SK-N-SH treated with all-trans-retinoic acid at 6 μM for 48 hours (cell line): ENCODE results near the gene BABAM2.

Experiments
- ATAC-seq: fragments of 200-7000 bp; cut with Tn5 transposase; 3 replicates; pipeline ENCODE4 v1.9.1; 2020; ENCODE audit warnings: mild to moderate bottlenecking, moderate library complexity
- ARNTL ChIP-seq: fragments of 450-650 bp; formaldehyde crosslinking; IDR thresholded peaks from 2 replicates; pipeline ENCODE4 v1.5.0; 2020; ENCODE audit warnings: low read depth, mild to moderate bottlenecking, moderate library complexity, borderline replicate concordance
- BACH2 ChIP-seq: fragments of 250-450 bp; sonication (Bioruptor Pico); IDR thresholded peaks from 2 replicates; pipeline ENCODE4 v1.9.0; 2021; ENCODE audit warnings: mild to moderate bottlenecking, borderline replicate concordance
- CSDC2 ChIP-seq: fragments of 250-450 bp; sonication (Bioruptor Pico); IDR thresholded peaks from 2 replicates; pipeline ENCODE4 v1.5.0; 2020; ENCODE audit warnings: mild to moderate bottlenecking, moderate library complexity
- CSRNP3 ChIP-seq: fragments of 250-450 bp; sonication (Bioruptor Pico); IDR thresholded peaks from 2 replicates; pipeline ENCODE4 v1.5.1; 2021; ENCODE audit warnings: mild to moderate bottlenecking, moderate library complexity
- ESRRG ChIP-seq: fragments of 250-450 bp; sonication (Bioruptor Pico); IDR thresholded peaks from 2 replicates; pipeline ENCODE4 v1.6.1; 2021; ENCODE audit warnings: mild to moderate bottlenecking
- GLIS3 ChIP-seq: fragments of 250-450 bp; sonication (Bioruptor Pico); IDR thresholded peaks from 2 replicates; pipeline ENCODE4 v1.5.0; 2020; ENCODE audit warnings: mild to moderate bottlenecking, moderate library complexity
- ISL1 ChIP-seq: fragments of 250-450 bp; sonication (Bioruptor Pico); IDR thresholded peaks from 2 replicates; pipeline ENCODE4 v2.1.2; 2022; ENCODE audit warnings: mild to moderate bottlenecking, moderate library complexity
- OSR1 ChIP-seq: fragments of 250-450 bp; sonication (Bioruptor Pico); IDR thresholded peaks from 2 replicates; pipeline ENCODE4 v1.8.0; 2022; ENCODE audit warnings: moderate library complexity, mild to moderate bottlenecking, inconsistent platforms
- PATZ1 ChIP-seq: fragments of 250-450 bp; sonication (Bioruptor Pico); IDR thresholded peaks from 2 replicates; pipeline ENCODE4 v1.8.0; 2020; ENCODE audit warnings: mild to moderate bottlenecking, moderate library complexity, borderline replicate concordance
- PPARA ChIP-seq: fragments of 250-450 bp; sonication (Bioruptor Pico); IDR thresholded peaks from 2 replicates; pipeline ENCODE4 v1.5.0; 2020; ENCODE audit warnings: mild to moderate bottlenecking, borderline replicate concordance
- RARB ChIP-seq: fragments of 250-450 bp; sonication (Bioruptor Pico); IDR thresholded peaks from 2 replicates; pipeline ENCODE4 v1.8.0; 2021; ENCODE audit warnings: mild to moderate bottlenecking, moderate library complexity
- SNAI2 ChIP-seq: fragments of 250-450 bp; sonication (Bioruptor Pico); IDR thresholded peaks from 2 replicates; pipeline ENCODE4 v1.5.0; 2020; ENCODE audit warnings: mild to moderate bottlenecking, moderate library complexity
- TCF4 ChIP-seq: fragments of 250-450 bp; sonication (Bioruptor Pico); IDR thresholded peaks from 2 replicates; pipeline ENCODE4 v1.8.0; 2021; ENCODE audit warnings: mild to moderate bottlenecking, moderate library complexity, borderline replicate concordance
- TOX ChIP-seq: fragments of 250-450 bp; sonication (Bioruptor Pico); IDR thresholded peaks from 2 replicates; pipeline ENCODE4 v1.8.0; 2021; ENCODE audit warnings: mild to moderate bottlenecking, moderate library complexity, borderline replicate concordance
- ZC3H10 ChIP-seq: fragments of 250-450 bp; sonication (Bioruptor Pico); IDR thresholded peaks from 2 replicates; pipeline ENCODE4 v1.5.1; 2021; ENCODE audit warnings: mild to moderate bottlenecking, moderate library complexity
- ZFP3 ChIP-seq: fragments of 250-450 bp; sonication (Bioruptor Pico); IDR thresholded peaks from 2 replicates; pipeline ENCODE4 v1.5.0; 2020; ENCODE audit warnings: mild to moderate bottlenecking, moderate library complexity
- ZNF565 ChIP-seq: fragments of 450-650 bp; formaldehyde crosslinking; conservative IDR thresholded peaks from 2 replicates; pipeline ENCODE4 v1.5.0; 2020; ENCODE audit warnings: low read depth, mild to moderate bottlenecking, moderate library complexity
- ZNF70 ChIP-seq: fragments of 450-650 bp; formaldehyde crosslinking; IDR thresholded peaks from 2 replicates; pipeline ENCODE4 v1.5.0; 2020; ENCODE audit warnings: mild to moderate bottlenecking, moderate library complexity
- ZNF8 ChIP-seq: fragments of 450-650 bp; formaldehyde crosslinking; IDR thresholded peaks from 2 replicates; pipeline ENCODE4 v1.5.0; 2020; ENCODE audit warnings: mild to moderate bottlenecking, moderate library complexity
- TF ChIP-seq, protein P1 (sequence below): fragments of 250-450 bp; sonication (Bioruptor Pico); IDR thresholded peaks from 2 replicates; pipeline ENCODE4 v1.5.1; 2020; ENCODE audit warnings: low read depth, mild to moderate bottlenecking, moderate library complexity
- TF ChIP-seq, protein P2 (sequence below): fragments of 250-450 bp; sonication (Bioruptor Pico); IDR thresholded peaks from 2 replicates; pipeline ENCODE4 v1.8.0; 2021; ENCODE audit warnings: low read depth, mild to moderate bottlenecking, moderate library complexity, borderline replicate concordance

The BABAM2 gene

DNA sequence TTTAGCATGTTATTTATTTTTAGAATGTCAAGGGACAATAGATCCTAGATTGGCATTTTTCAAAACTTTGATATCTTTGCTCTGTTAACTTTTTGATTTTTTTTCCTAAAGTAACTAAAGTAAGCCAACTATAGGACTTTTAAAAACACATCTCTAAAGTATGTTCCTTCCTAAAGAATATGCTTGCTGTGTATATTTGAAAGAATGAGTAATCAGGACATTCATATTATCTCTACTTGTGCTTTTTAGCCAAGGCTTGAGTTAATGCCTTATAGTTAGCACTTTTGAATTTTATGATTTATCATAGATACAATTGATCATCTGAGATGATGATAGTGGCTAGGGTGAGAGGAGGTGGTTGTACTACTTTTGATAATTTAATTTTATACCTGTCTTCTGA lies 93.6 kb downstream of the BABAM2 start:
- no peak for ATAC-seq

GRCh38 chr2:27988306-27988705 lies 97.8 kb downstream of the BABAM2 start:
- no peak for ATAC-seq
- TF ChIP-seq ARNTL (CRISPR knock-in tag) = no peak
- no peak for TF ChIP-seq ZC3H10
- no peak for TF ChIP-seq OSR1
- TF ChIP-seq GLIS3 (CRISPR knock-in tag) = no peak

More for the DNA sequence above, 93.6 kb downstream of the BABAM2 start:
- TF ChIP-seq BACH2 (CRISPR knock-in tag) (no peak), PATZ1 (CRISPR knock-in tag) (no peak), RARB (CRISPR knock-in tag) (no peak), ZNF8 (CRISPR knock-in tag) (no peak), ESRRG (CRISPR knock-in tag) (no peak), ZFP3 (CRISPR knock-in tag) (no peak), ZC3H10 (no peak)

- no peak for ATAC-seq
- TF ChIP-seq CSRNP3 (CRISPR knock-in tag) (no peak), BACH2 (CRISPR knock-in tag) (no peak), CSDC2 (CRISPR knock-in tag) (no peak), ZNF70 (CRISPR knock-in tag) (no peak), TOX (CRISPR knock-in tag) (no peak), ARNTL (CRISPR knock-in tag) (no peak)
- TF ChIP-seq, protein P1, sequence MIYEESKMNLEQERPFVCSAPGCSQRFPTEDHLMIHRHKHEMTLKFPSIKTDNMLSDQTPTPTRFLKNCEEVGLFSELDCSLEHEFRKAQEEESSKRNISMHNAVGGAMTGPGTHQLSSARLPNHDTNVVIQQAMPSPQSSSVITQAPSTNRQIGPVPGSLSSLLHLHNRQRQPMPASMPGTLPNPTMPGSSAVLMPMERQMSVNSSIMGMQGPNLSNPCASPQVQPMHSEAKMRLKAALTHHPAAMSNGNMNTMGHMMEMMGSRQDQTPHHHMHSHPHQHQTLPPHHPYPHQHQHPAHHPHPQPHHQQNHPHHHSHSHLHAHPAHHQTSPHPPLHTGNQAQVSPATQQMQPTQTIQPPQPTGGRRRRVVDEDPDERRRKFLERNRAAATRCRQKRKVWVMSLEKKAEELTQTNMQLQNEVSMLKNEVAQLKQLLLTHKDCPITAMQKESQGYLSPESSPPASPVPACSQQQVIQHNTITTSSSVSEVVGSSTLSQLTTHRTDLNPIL = no peak
- TF ChIP-seq, protein P2, sequence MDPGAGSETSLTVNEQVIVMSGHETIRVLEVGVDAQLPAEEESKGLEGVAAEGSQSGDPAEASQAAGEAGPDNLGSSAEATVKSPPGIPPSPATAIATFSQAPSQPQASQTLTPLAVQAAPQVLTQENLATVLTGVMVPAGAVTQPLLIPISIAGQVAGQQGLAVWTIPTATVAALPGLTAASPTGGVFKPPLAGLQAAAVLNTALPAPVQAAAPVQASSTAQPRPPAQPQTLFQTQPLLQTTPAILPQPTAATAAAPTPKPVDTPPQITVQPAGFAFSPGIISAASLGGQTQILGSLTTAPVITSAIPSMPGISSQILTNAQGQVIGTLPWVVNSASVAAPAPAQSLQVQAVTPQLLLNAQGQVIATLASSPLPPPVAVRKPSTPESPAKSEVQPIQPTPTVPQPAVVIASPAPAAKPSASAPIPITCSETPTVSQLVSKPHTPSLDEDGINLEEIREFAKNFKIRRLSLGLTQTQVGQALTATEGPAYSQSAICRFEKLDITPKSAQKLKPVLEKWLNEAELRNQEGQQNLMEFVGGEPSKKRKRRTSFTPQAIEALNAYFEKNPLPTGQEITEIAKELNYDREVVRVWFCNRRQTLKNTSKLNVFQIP (CRISPR knock-in tag) = no peak
These were observed 98.2 kb downstream of the BABAM2 start for GRCh38 chr2:27988718-27989117.

GRCh38 chr2:27989149-27989548 lies 98.6 kb downstream of the BABAM2 start:
- ATAC-seq = no peak
- TF ChIP-seq BACH2 (CRISPR knock-in tag) = no peak
- TF ChIP-seq CSDC2 (CRISPR knock-in tag) = no peak
- TF ChIP-seq ZNF8 (CRISPR knock-in tag) = no peak
- TF ChIP-seq RARB (CRISPR knock-in tag) = no peak
- no peak for TF ChIP-seq ZC3H10
- TF ChIP-seq ISL1 = no peak
- no peak for TF ChIP-seq PPARA (CRISPR knock-in tag)
- no peak for TF ChIP-seq TOX (CRISPR knock-in tag)
- no peak for TF ChIP-seq SNAI2 (CRISPR knock-in tag)
- no peak for TF ChIP-seq ARNTL (CRISPR knock-in tag)

- ATAC-seq = no peak
- TF ChIP-seq ZC3H10 (no peak), TCF4 (CRISPR knock-in tag) (no peak), ZNF565 (no peak), ARNTL (CRISPR knock-in tag) (no peak), SNAI2 (CRISPR knock-in tag) (no peak), BACH2 (CRISPR knock-in tag) (no peak), ISL1 (no peak), CSRNP3 (CRISPR knock-in tag) (no peak), TOX (CRISPR knock-in tag) (no peak), ZNF70 (CRISPR knock-in tag) (no peak), GLIS3 (CRISPR knock-in tag) (no peak), ESRRG (CRISPR knock-in tag) (no peak), PATZ1 (CRISPR knock-in tag) (no peak)
- TF ChIP-seq, protein P2 (CRISPR knock-in tag) = no peak
These were observed 99.6 kb downstream of the BABAM2 start for GRCh38 chr2:27990030-27990590.
